HepG2 (cell line): Measurements from ENCODE around the gene TAS1R3. TPM values are rescaled to one million over a fixed set of nuclear protein-coding genes. Genes with fewer than 3 reads are reported as not detected.

Experiments used
- ELF4 ChIP-seq: sonication (generic); formaldehyde crosslinking; IDR thresholded peaks from 2 replicates; pipeline ENCODE4 v1.5.0; 2020; ENCODE audit warnings: missing genetic modification reagents, mild to moderate bottlenecking, moderate library complexity, borderline replicate concordance
- HDAC6 ChIP-seq: fragments of 200-600 bp; sonication (generic); IDR thresholded peaks from 2 replicates; pipeline ENCODE4 v1.7.0; 2017; ENCODE audit warnings: mild to moderate bottlenecking, antibody characterized with exemption, low read length, low read depth
- HMG20A ChIP-seq: IDR thresholded peaks from 2 replicates; pipeline ENCODE4 v1.6.1; 2016; ENCODE audit warnings: borderline replicate concordance
- HNRNPK ChIP-seq: fragments of 200-400 bp; formaldehyde crosslinking; IDR thresholded peaks from 2 replicates; pipeline ENCODE4 v1.6.1; 2018; ENCODE audit warnings: low read length, low read depth, moderate library complexity, mild to moderate bottlenecking; ENCODE audit not compliant: poor library complexity, severe bottlenecking
- HOMEZ ChIP-seq: IDR thresholded peaks from 2 replicates; pipeline ENCODE4 v1.6.1; 2016; ENCODE audit warnings: low read depth
- KLF6 ChIP-seq: IDR thresholded peaks from 2 replicates; pipeline ENCODE4 v1.8.0; 2016; ENCODE audit warnings: missing biosample characterization, missing genetic modification reagents
- PITX1 ChIP-seq: sonication (generic); formaldehyde crosslinking; IDR thresholded peaks from 2 replicates; pipeline ENCODE4 v1.5.1; 2020; ENCODE audit warnings: mild to moderate bottlenecking, missing genetic modification reagents
- SP1 ChIP-seq, 2 experiments: fragments of 450-650 bp in 1 of 2; sonication (generic) in 1 of 2; formaldehyde crosslinking in 1 of 2; IDR thresholded peaks; 2 replicates each; pipeline versions ENCODE4 v1.4.0 to v1.6.1; 2016 to 2020; ENCODE audit warnings: missing genetic modification reagents in 1 of 2
- TP53 ChIP-seq: sonication (generic); formaldehyde crosslinking; conservative IDR thresholded peaks from 2 replicates; pipeline ENCODE4 v1.4.0; 2020; ENCODE audit warnings: missing genetic modification reagents
- ZNF589 ChIP-seq: sonication (generic); formaldehyde crosslinking; conservative IDR thresholded peaks from 2 replicates; pipeline ENCODE4 v1.8.0; 2022; ENCODE audit warnings: mild to moderate bottlenecking, moderate library complexity, missing genetic modification reagents
- ZNF766 ChIP-seq: sonication (generic); formaldehyde crosslinking; IDR thresholded peaks from 2 replicates; pipeline ENCODE4 v1.5.0; 2020; ENCODE audit warnings: missing genetic modification reagents, borderline replicate concordance
- ZNF782 ChIP-seq: sonication (generic); formaldehyde crosslinking; IDR thresholded peaks from 2 replicates; pipeline ENCODE4 v1.4.0; 2020; ENCODE audit warnings: missing genetic modification reagents, mild to moderate bottlenecking, borderline replicate concordance
- polyA plus RNA-seq, 8 experiments: library from polyadenylated mRNA; depleted of rRNA in 3 of 8; stranded (reverse) in 7 of 8; unstranded in 1 of 8; fragments of >200 nt; fragmentation: Illumina TruSeq in 4 of 8; extraction: Trizol in 4 of 8; gene quantifications; 2 replicates each; pipeline versions ENCODE4 v1.2.1 to v1.2.3, GENCODE V29; 2011 to 2016; ENCODE audit warnings: low read depth in 4 of 8, missing spikeins in 1 of 8, mixed read lengths in 1 of 8; ENCODE audit not compliant: insufficient read depth in 1 of 8
- total RNA-seq, 5 experiments: library from RNA; depleted of rRNA; stranded (reverse); fragments of >200 nt; fragmentation: Illumina TruSeq; extraction: Trizol; gene quantifications; 2 replicates each; pipeline ENCODE4 v1.2.3, GENCODE V29; 2016; ENCODE audit warnings: low read depth in 1 of 5
- TF ChIP-seq, protein P1 (sequence below): IDR thresholded peaks from 2 replicates; pipeline ENCODE4 v1.6.1; 2018; ENCODE audit warnings: missing genetic modification reagents, mild to moderate bottlenecking, missing compliant biosample characterization
- TF ChIP-seq, protein P2 (sequence below): sonication (generic); formaldehyde crosslinking; IDR thresholded peaks from 2 replicates; pipeline ENCODE4 v1.4.0; 2020; ENCODE audit warnings: missing genetic modification reagents, borderline replicate concordance
- TF ChIP-seq, protein P3 (sequence below): sonication (generic); formaldehyde crosslinking; IDR thresholded peaks from 2 replicates; pipeline ENCODE4 v1.8.1; 2023; ENCODE audit warnings: mild to moderate bottlenecking, moderate library complexity, missing genetic modification reagents

The TAS1R3 gene
- total and polyA plus RNA-seq, 2 of the 13 experiments (the other 11 are each of a cell fraction or from before 2014, with no cell fraction given): 0.13 to 0.15 TPM

DNA sequence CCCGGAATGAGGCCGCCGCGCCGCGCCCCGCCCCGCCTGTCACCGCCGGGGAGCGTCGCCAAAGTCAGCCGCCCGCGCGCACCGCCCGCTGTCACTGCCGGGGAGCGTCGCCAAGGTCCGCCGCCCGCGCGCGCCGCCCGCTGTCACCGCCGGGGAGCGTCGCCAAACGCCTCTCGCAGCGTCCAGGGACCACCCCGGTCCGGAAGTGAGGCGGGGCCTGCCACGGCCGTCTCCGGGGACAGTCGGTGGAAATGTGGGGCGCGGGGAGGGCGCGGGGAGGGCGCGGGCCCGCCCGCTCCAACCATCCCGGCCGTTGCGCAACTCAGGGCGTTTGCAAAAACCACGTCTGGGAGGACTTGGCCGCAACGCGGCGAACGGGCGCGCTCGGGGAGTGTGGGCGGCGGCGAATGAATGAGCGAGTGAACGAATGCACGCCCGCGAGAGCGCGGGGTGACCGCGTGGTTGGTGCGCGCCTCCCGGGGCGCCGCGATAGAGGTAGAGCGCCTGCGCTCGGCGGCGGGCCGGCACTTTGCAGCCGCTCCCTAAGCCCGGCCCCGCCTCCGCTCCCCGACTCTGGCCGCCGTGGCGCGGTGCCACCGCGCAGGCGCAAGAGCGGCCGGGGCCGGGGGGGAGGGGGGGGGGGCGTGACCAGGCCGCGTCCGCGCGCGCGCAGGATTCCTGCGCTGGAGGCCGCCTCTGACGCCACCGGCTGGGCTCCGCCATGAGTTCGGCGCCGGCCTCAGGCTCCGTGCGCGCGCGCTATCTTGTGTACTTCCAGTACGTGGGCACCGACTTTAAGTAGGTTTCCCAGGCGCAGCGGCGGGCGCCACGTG lies 22.9 kb upstream of the TAS1R3 start, which contains the start of the genes ACAP3 and PUSL1 (continued):
- TF ChIP-seq HOMEZ (CRISPR knock-in tag) (no peak), ZNF589 (CRISPR knock-in tag) (peak; percentile 79), SP1 (IDR thresholded peaks at IDR 0.05) (no peak), SP1 (CRISPR knock-in tag; IDR thresholded peaks at IDR 0.05) (no peak; the same call in 1 of the 2 replicates), ELF4 (0 out of 2 replicates have a peak, but pooled peaks have one; percentile 24), HMG20A (CRISPR knock-in tag) (no peak), HDAC6 (no peak), KLF6 (CRISPR knock-in tag) (no peak), PITX1 (CRISPR knock-in tag) (peak; percentile 11; the same call in 1 of the 2 replicates), ZNF782 (CRISPR knock-in tag) (0 out of 2 replicates have a peak, but pooled peaks have one; percentile 61), HNRNPK (peak; percentile 86), ZNF766 (CRISPR knock-in tag) (0 out of 2 replicates have a peak, but pooled peaks have one; percentile 27), TP53 (no peak)
- TF ChIP-seq, protein P1, sequence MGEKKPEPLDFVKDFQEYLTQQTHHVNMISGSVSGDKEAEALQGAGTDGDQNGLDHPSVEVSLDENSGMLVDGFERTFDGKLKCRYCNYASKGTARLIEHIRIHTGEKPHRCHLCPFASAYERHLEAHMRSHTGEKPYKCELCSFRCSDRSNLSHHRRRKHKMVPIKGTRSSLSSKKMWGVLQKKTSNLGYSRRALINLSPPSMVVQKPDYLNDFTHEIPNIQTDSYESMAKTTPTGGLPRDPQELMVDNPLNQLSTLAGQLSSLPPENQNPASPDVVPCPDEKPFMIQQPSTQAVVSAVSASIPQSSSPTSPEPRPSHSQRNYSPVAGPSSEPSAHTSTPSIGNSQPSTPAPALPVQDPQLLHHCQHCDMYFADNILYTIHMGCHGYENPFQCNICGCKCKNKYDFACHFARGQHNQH (CRISPR knock-in tag): no peak
- TF ChIP-seq, protein P2, sequence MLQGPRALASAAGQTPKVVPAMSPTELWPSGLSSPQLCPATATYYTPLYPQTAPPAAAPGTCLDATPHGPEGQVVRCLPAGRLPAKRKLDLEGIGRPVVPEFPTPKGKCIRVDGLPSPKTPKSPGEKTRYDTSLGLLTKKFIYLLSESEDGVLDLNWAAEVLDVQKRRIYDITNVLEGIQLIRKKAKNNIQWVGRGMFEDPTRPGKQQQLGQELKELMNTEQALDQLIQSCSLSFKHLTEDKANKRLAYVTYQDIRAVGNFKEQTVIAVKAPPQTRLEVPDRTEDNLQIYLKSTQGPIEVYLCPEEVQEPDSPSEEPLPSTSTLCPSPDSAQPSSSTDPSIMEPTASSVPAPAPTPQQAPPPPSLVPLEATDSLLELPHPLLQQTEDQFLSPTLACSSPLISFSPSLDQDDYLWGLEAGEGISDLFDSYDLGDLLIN: peak; percentile 59; the same call in 1 of the 2 replicates
- TF ChIP-seq, protein P3, sequence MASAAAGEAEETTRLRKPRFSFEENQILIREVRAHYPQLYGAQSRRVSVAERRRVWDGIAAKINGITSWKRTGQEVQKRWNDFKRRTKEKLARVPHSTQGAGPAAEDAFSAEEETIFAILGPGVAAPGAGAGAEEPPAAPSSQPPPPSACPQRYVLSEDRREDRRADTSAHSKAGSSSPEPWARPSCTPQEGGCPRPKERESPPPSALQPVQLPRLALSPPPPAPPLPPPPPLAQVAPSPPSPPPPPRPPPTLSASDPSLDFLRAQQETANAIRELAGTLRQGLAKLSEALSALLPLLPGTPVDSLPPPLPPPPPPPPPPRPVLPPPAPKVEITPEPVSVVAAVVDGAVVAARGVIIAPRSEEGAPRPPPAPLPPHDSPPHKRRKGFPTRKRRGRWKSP: peak; percentile 73
